Lower leg skin (tissue), 4 donors: ENCODE measurements around the gene SEMA6D. TPM values are rescaled to one million over a fixed set of nuclear protein-coding genes. Genes with fewer than 3 reads are reported as not detected.
A peak's percentile ranks its signal among the peaks of the same experiment; 100 is the strongest.

Source experiments
- DNase-seq, 2 donors: peaks; one replicate each; pipeline ENCODE4 v3.0.0-alpha.2; 2019; ENCODE audit warnings: low spot score in 2 of 2
- H3K4me3 ChIP-seq: fragments of 200-600 bp; sonication (generic); 2 replicates; pipeline ENCODE4 v1.5.1; 2017; ENCODE audit warnings: mild to moderate bottlenecking, low read depth; ENCODE audit not compliant: poor library complexity, severe bottlenecking
- POLR2A ChIP-seq, 2 donors: fragments of 450-650 bp; IDR thresholded peaks; one replicate each; pipeline ENCODE4 v1.6.1; 2016 to 2017; ENCODE audit warnings: antibody characterized with exemption in 2 of 2, mild to moderate bottlenecking in 1 of 2, moderate library complexity in 1 of 2
- WGBS, 2 donors: methylation state at CpG; one replicate each; pipeline ENCODE4 v1.1.5; 2018; 5-methylcytosine and 5-hydroxymethylcytosine counted together
- intact Hi-C: fragments of 100-400 bp; cut with DNase I; formaldehyde crosslinking; loops from one replicate; pipeline ENCODE4 v1.15.0; 2023; ENCODE audit warnings: low total_unique reads
- total RNA-seq, 4 donors: library from RNA; depleted of rRNA; stranded (reverse); fragments of >200 nt; gene quantifications; one replicate each; pipeline ENCODE4 v1.1.0, GENCODE V29; 2016
- TF ChIP-seq, protein P1 (sequence below), 3 donors: fragments of 450-650 bp; IDR thresholded peaks; one replicate each; pipeline ENCODE4 v1.5.1; 2016; ENCODE audit warnings: antibody characterized with exemption in 3 of 3, mild to moderate bottlenecking in 3 of 3, moderate library complexity in 2 of 3

The SEMA6D gene
- total RNA-seq, 4 donors from 2014 or later = 5.6 to 15.0 (median 6.6) TPM

GRCh38 chr15:47802216-47802615 is 84.9 kb downstream of the SEMA6D start:
- no peak for DNase-seq
- no peak overlapping the region for H3K4me3 ChIP-seq
- intact Hi-C loops = no loop called here
- TF ChIP-seq, protein P1, sequence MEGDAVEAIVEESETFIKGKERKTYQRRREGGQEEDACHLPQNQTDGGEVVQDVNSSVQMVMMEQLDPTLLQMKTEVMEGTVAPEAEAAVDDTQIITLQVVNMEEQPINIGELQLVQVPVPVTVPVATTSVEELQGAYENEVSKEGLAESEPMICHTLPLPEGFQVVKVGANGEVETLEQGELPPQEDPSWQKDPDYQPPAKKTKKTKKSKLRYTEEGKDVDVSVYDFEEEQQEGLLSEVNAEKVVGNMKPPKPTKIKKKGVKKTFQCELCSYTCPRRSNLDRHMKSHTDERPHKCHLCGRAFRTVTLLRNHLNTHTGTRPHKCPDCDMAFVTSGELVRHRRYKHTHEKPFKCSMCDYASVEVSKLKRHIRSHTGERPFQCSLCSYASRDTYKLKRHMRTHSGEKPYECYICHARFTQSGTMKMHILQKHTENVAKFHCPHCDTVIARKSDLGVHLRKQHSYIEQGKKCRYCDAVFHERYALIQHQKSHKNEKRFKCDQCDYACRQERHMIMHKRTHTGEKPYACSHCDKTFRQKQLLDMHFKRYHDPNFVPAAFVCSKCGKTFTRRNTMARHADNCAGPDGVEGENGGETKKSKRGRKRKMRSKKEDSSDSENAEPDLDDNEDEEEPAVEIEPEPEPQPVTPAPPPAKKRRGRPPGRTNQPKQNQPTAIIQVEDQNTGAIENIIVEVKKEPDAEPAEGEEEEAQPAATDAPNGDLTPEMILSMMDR (IDR thresholded peaks at IDR 0.05) = no peak
- TF ChIP-seq POLR2A (IDR thresholded peaks at IDR 0.05) = no peak

- peak in 1 of 2 donors; percentile 62 for DNase-seq
- H3K4me3 ChIP-seq = no peak overlapping the region
- intact Hi-C loops = no loop called here
- TF ChIP-seq, protein P1 (IDR thresholded peaks at IDR 0.05) = no peak
- no peak for TF ChIP-seq POLR2A (IDR thresholded peaks at IDR 0.05)
- 47 to 65% methylated on average over 2 of the region's 2 CpGs for WGBS, 2 donors
Measured at GRCh38 chr15:47803767-47804166, 86.5 kb downstream of the SEMA6D start.

- intact Hi-C loops = no loop called here
- TF ChIP-seq POLR2A (IDR thresholded peaks at IDR 0.05) = no peak
Measured at GRCh38 chr15:47804733-47805132, 87.4 kb downstream of the SEMA6D start.

DNA sequence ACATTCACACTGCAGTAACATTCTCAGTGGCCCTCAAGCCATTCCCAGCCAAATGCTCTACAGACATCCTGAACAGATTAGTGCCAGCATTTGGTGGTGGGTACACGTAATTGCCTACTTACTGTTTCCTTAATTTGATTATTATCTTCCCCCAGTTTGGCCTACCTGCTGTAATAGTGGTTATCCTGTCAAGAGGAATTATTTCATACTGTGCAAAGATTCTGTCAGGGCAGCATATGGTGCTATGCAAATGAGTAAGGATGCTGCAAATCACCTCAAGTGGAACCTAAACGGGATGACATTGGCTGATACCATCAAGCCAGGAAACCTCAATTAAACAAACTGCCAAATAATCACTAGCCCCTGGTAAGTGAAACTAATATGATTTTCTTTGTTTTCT is 88.7 kb downstream of the SEMA6D start:
- DNase-seq = no peak
- intact Hi-C loops = no loop called here
- 45 to 50% methylated on average over 2 of the region's 2 CpGs for whole genome bisulfite sequencing, 2 donors
- H3K4me3 ChIP-seq = no peak overlapping the region
- no peak for TF ChIP-seq POLR2A (IDR thresholded peaks at IDR 0.05)
- TF ChIP-seq, protein P1 (IDR thresholded peaks at IDR 0.05) = no peak

More at GRCh38 chr15:47804733-47805132, 87.4 kb downstream of the SEMA6D start:
- no peak overlapping the region for H3K4me3 ChIP-seq
- DNase-seq = no peak
- 80 to 85% methylated on average over 6 of the region's 6 CpGs for WGBS, 2 donors

DNA sequence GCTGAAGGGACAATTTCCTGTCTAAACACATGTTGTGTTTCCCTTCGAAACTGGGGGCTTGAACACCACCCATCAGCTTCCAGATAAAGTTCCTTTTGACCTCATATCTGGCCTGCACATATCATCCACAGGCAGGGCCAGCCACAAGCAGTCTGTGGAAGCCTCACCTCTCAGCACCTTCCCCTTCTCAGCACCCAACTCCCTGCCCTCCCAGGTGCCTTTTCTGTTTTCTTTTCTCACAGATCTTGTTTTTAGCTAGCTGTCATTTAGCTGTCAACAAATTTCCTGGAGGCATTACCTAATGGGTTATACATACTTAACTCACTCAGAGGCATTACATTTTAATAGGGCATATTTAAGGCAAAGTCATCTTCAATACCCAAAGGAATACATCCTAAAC is 93.9 kb downstream of the SEMA6D start:
- 17 to 28% methylated on average over 1 of the region's 1 CpG for WGBS, 2 donors
- intact Hi-C loops = no loop called here
- no peak for DNase-seq
- no peak for TF ChIP-seq POLR2A (IDR thresholded peaks at IDR 0.05)
- TF ChIP-seq, protein P1 (IDR thresholded peaks at IDR 0.05) = no peak
- H3K4me3 ChIP-seq = no peak overlapping the region

DNA sequence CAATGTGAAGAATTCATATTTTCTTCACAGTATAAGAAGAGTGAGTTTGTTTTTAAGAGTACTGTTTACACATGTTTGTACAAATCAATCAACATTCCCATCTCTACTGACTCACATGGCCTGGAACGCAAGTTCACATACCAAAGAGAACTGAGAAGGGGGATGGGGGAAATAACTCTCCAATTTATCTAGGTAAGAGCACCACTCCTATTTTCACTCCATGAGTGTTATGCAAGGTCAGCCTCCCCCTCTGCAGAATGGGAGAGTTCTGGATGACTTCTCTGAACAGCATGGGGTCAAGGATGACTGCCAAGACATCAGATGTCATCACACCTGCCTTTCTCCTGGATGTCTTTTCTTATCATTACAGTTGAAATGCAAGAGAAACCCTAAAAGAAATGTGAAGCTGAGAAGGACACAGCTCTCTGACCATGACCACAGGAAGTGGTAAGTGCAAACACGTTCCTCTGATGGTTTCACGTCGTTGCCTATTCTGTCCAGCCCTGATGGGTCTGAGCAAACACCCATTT is 95.2 kb downstream of the SEMA6D start:
- no peak overlapping the region for H3K4me3 ChIP-seq
- intact Hi-C loops = no loop called here
- DNase-seq = no peak
- WGBS, 2 donors = 61 to 65% methylated on average over 4 of the region's 4 CpGs
- TF ChIP-seq, protein P1 (IDR thresholded peaks at IDR 0.05) = no peak
- no peak for TF ChIP-seq POLR2A (IDR thresholded peaks at IDR 0.05)
